ENCODE measurements around the gene TC2N. TPM values are rescaled to one million over a fixed set of nuclear protein-coding genes. Genes with fewer than 3 reads are reported as not detected.

Gene TC2N
- total RNA-seq, 2 experiments from 2014 or later = 180 to 195 TPM

DNA sequence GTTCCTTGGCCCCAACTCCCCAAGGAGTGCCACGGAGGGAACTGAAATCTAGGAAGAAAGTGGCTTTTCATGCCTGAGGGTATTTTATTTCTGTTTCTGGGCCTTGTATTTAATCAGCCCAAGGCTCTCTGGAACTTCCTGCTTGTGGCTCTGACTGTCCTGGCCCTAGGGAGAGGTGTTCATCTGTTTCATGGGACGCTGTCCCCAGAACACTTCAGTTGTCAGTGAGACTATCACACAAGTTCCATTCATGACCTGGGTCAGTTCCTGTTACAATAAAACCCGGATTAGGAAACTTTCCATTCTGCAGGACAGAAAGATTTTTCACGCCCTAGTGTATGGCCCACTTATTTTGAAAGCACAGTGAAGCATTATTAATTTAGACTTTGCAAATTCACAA is 18.5 kb upstream of the TC2N start:
- no peak for DNase-seq
- Mint-ChIP-seq H3K4me1 (peaks cover 25% of the 10 kb centered on the region), H3K27me3 (no peaks in the 10 kb centered on the region), H3K4me3 (no peak overlapping the region), H3K27ac (no peak overlapping the region), H3K36me3 (ENCODE audit: low read depth) (no peaks in the 10 kb centered on the region), H3K9me3 (no peaks in the 10 kb centered on the region)
- CTCF ChIA-PET = no interaction called here
- POLR2A ChIA-PET = no interaction called here

DNA sequence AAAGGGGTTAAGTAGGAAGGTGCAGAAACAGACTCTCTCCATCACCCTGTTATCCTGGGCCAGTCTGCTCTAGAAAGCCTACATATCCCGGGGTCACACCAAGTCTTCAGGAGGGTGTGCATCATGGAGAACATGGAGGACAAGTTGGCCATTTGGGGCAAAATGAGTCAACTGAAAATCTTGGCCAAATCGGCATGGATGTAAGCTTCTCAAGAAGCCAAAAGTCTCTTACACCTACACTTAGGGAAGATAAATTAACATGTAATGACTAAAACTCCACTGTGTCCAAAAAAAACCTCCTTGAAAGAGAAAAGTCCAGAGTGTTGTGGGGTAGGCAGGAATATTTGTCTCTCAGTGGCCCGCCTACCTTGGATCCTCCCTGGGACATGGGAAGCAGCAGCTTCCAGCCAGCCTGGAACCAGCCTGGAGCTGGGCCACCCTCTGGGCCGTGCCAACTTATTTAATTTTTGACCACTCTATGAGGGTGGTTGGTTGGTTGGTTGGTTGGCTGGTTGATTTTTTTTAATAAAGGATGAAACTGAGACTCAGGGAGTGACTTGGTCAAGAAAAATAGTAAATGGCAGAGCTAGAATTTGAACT is 17.9 kb upstream of the TC2N start:
- H3K9me3 Mint-ChIP-seq = no peaks in the 10 kb centered on the region

DNA sequence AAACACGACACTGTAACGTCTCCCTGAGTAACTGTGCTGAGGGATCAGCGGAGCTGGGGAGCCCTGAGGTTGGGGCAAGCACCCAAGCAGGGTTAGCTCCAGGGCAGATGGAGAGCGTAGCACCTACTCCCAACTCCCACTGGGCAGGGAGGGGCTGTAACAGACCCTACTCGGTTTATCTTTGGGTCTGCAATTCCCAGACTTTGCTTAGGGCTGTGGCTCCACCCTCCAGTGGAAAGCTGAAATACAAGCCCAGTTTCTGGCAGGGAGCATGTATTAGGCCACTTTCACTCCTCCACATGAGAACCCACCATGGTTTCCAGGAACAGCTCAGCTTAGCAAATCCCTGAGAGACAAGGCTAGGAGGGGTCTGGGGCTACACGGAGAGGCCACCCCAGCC is 17.3 kb upstream of the TC2N start:
- Mint-ChIP-seq H3K27ac (no peak overlapping the region), H3K4me1 (peaks cover 17% of the 10 kb centered on the region), H3K9me3 (no peaks in the 10 kb centered on the region), H3K4me3 (no peak overlapping the region), H3K36me3 (ENCODE audit: low read depth) (no peaks in the 10 kb centered on the region), H3K27me3 (no peaks in the 10 kb centered on the region)
- ChIA-PET CTCF (interaction anchor here (0.9 kb wide), 1 partner anchor 27 kb away, joined by 3 read pairs; no protein-coding TSS in a partner anchor), POLR2A (interaction anchor here (0.9 to 1.3 kb wide), 2 partner anchors 11 to 30 kb away, joined by 3 to 4 read pairs; no protein-coding TSS in a partner anchor)
- no peak for DNase-seq

More for the DNA sequence above, 17.9 kb upstream of the TC2N start:
- no peaks in the 10 kb centered on the region for H3K36me3 Mint-ChIP-seq (ENCODE audit: low read depth)
- H3K27ac Mint-ChIP-seq = no peak overlapping the region
- no peak overlapping the region for H3K4me3 Mint-ChIP-seq
- no peak for DNase-seq
- H3K27me3 Mint-ChIP-seq = no peaks in the 10 kb centered on the region
- ChIA-PET POLR2A (interaction anchor here (0.9 to 1.3 kb wide), 2 partner anchors 12 to 31 kb away, joined by 3 to 4 read pairs; no protein-coding TSS in a partner anchor), CTCF (interaction anchor here (0.9 kb wide), 1 partner anchor 26 kb away, joined by 3 read pairs; no protein-coding TSS in a partner anchor)
- H3K4me1 Mint-ChIP-seq = peaks cover 20% of the 10 kb centered on the region

DNA sequence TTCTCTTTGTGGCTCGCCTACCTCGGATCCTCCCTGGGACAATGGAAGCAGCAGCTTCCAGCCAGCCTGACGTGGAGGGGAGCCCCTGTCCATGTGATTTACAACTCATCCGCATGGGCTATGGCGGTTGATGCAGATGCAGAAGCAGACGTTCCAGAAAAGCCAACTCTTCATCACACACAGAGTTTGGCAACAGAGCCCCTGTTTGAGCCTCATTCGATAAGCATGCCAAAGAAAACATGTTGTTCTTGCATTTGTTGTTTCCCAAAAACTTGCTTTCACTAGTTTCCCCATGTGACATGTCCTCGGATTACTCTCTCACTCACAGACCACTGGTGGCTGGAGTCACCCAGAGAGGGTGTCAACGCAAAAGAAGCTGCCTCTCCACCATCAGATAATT is 16.4 kb upstream of the TC2N start:
- no peaks in the 10 kb centered on the region for H3K9me3 Mint-ChIP-seq
- DNase-seq = no peak
- H3K4me3 Mint-ChIP-seq = no peak overlapping the region
- H3K4me1 Mint-ChIP-seq = peaks cover 17% of the 10 kb centered on the region
- POLR2A ChIA-PET = interaction anchor here (1.3 to 2.3 kb wide), 2 partner anchors 10 to 17 kb away, joined by 4 to 9 read pairs; partner anchors contain the start of gene TC2N
- no peak overlapping the region for H3K27ac Mint-ChIP-seq
- no peaks in the 10 kb centered on the region for H3K27me3 Mint-ChIP-seq
- CTCF ChIA-PET = no interaction called here
- no peaks in the 10 kb centered on the region for H3K36me3 Mint-ChIP-seq (ENCODE audit: low read depth)

DNA sequence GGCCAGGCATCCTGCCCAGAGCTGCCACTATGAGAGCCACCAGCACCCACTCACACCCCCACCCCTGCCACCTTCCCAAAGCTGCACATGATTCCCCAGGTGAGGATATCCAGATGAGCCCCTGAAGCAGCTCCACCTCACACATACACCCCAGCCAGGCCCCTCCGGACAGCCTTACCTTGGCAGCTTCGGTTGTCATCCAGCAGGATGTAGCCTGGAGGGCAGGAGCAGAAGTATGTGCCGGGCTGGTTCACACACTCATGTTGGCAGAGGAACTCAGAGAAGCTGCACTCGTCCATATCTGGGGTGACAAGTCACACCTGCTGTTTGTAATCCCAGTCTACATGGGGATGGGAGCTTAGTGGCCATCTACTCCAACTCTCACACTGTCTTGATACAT is 15.4 kb upstream of the TC2N start:
- no peak for DNase-seq
- Mint-ChIP-seq H3K4me1 (peaks cover 21% of the 10 kb centered on the region), H3K9me3 (no peaks in the 10 kb centered on the region), H3K4me3 (no peak overlapping the region), H3K36me3 (ENCODE audit: low read depth) (no peaks in the 10 kb centered on the region), H3K27me3 (no peaks in the 10 kb centered on the region), H3K27ac (no peak overlapping the region)
- CTCF ChIA-PET = interaction anchor here (1.3 kb wide), 1 partner anchor 10 kb away, joined by 3 read pairs; no protein-coding TSS in a partner anchor
- POLR2A ChIA-PET = interaction anchor here (1.1 to 2.3 kb wide), 3 partner anchors 9 to 20 kb away, joined by 5 to 9 read pairs (median 7); partner anchors contain the start of gene TC2N

DNA sequence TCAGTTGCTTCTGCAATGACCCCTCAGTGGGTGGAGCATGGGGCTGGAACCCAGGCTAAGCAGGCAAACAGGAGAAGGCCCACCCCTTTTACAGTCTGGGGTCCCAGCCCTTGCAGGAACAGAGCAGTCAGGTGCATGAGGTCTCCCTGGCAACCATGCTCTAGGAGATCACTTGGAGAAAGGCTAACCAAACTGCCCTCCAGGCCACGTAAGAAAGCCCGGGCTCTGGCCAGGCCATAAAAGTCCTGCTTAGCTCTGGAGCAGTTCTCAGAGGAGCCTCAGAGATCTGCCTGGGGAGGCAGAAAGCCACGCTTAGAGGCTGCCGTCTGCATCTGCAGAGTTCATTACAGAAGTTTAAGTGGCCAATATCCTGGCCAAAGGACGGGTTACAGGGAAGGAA is 15.0 kb upstream of the TC2N start:
- H3K36me3 Mint-ChIP-seq (ENCODE audit: low read depth) = no peaks in the 10 kb centered on the region
- H3K4me3 Mint-ChIP-seq = no peak overlapping the region
- no peak overlapping the region for H3K27ac Mint-ChIP-seq
- CTCF ChIA-PET = interaction anchor here (1.3 kb wide), 1 partner anchor 10 kb away, joined by 3 read pairs; no protein-coding TSS in a partner anchor
- POLR2A ChIA-PET = interaction anchor here (1.1 to 2.3 kb wide), 3 partner anchors 9 to 20 kb away, joined by 5 to 9 read pairs (median 7); partner anchors contain the start of gene TC2N
- no peaks in the 10 kb centered on the region for H3K9me3 Mint-ChIP-seq
- no peaks in the 10 kb centered on the region for H3K27me3 Mint-ChIP-seq
- peaks cover 23% of the 10 kb centered on the region for H3K4me1 Mint-ChIP-seq
- no peak for DNase-seq

DNA sequence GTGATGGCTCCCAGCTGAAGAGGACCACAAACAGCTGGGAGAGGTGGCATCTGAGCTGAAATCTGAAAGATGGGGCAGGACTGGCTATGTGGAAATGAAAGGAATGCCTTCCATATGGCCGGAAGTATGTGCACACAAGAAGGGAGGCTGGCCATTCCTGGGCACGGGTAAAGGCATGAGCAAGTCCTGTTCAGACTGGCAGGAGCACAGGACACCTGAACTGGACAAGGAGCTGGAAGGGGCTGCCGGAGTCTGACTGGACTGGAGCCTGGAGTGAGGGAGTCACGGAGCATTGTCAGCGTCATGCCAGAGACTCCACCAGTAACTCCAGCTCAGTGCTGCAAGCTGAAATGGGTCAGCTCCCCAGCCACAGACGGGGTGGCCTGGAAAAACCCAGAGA is 11.9 kb upstream of the TC2N start:
- H3K9me3 Mint-ChIP-seq = no peaks in the 10 kb centered on the region
- no peak overlapping the region for H3K27ac Mint-ChIP-seq
- H3K4me3 Mint-ChIP-seq = no peak overlapping the region
- ChIA-PET CTCF (interaction anchor here (0.8 to 1.3 kb wide), 2 partner anchors 10 to 32 kb away, joined by 3 to 5 read pairs; no protein-coding TSS in a partner anchor), POLR2A (interaction anchor here (1.2 to 1.5 kb wide), 2 partner anchors 13 to 16 kb away, joined by 4 to 8 read pairs; partner anchors contain the start of gene TC2N)
- H3K36me3 Mint-ChIP-seq (ENCODE audit: low read depth) = no peaks in the 10 kb centered on the region
- H3K4me1 Mint-ChIP-seq = peaks cover 33% of the 10 kb centered on the region
- H3K27me3 Mint-ChIP-seq = no peaks in the 10 kb centered on the region
- DNase-seq = no peak

DNA sequence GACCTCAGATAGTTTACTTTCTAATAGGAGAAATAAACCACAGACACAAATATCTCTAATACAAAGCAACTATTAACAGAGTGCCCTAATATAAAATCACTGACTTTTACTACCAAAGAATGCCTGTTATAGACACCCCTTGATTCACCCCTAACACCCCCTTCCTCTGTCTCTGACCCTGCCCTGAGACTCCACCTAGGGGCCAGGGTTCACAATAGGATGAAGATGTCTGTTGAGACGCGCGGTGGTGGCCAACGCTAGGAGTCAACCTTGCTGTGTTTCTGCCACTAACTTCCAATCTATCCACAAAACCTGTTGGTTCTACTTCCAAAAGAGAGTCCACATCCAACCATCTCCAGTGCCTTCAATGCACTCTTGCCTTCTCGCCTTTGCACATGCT is 10.9 kb upstream of the TC2N start:
- no peaks in the 10 kb centered on the region for H3K27me3 Mint-ChIP-seq
- H3K27ac Mint-ChIP-seq = no peak overlapping the region
- H3K4me1 Mint-ChIP-seq = peaks cover 41% of the 10 kb centered on the region
- H3K36me3 Mint-ChIP-seq (ENCODE audit: low read depth) = no peaks in the 10 kb centered on the region
- POLR2A ChIA-PET = no interaction called here
- no peak overlapping the region for H3K4me3 Mint-ChIP-seq
- no peak for DNase-seq
- H3K9me3 Mint-ChIP-seq = no peaks in the 10 kb centered on the region
- CTCF ChIA-PET = no interaction called here

DNA sequence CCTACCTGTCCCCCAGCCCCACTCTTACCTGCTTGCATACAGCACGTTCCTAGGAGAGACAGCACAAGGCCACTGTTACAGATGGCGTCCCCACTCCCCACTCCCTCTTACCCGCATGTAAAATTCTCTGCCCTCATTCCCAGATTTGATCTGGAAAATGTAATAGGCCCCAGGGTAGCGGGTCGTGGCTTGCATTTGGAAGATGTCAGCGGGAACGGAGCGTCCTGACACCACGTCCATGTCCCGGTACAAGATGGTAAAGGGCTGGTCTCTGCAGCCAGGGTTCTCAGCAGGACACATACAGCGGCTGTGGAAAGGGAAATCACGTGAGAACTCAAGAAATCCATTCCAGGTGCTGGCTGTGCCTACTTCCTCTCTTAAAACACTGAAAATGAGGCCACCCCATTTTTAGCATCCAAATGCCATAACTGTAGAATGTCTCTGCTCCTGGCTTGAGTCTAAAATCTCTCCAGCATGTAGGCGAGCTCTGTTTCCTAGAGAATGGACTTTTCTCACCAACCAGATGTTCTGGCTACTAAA is 10.1 kb upstream of the TC2N start:
- Mint-ChIP-seq H3K9me3 (no peaks in the 10 kb centered on the region), H3K27ac (no peak overlapping the region)
- POLR2A ChIA-PET = interaction anchor here (3.5 kb wide), 1 partner anchor 10 kb away, joined by 14 read pairs; the partner anchor contains the start of gene TC2N

DNA sequence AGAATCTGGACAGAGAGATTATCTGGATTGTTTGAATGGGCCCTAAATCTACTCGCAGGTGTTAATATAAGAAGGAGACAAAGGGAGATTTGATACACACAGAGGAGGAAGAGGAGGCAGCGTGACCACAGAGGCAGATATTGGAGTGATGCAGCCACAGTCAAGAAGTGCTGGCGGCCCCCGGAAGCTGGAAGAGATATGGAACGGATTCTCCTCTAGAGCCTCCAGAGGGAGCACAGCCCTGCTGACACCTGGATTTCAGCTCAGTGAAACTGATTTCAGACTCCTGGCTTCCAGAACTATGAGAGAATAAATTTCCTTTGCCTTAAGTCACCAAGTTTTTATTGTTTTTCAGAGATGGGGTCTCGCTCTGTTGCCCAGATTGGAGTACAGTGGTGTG is 9.2 kb upstream of the TC2N start:
- no peaks in the 10 kb centered on the region for H3K36me3 Mint-ChIP-seq (ENCODE audit: low read depth)
- H3K9me3 Mint-ChIP-seq = no peaks in the 10 kb centered on the region
- H3K27me3 Mint-ChIP-seq = no peaks in the 10 kb centered on the region
- peaks cover 58% of the 10 kb centered on the region for H3K4me1 Mint-ChIP-seq
- H3K27ac Mint-ChIP-seq = no peak overlapping the region
- CTCF ChIA-PET = interaction anchor here (1.5 kb wide), 1 partner anchor 17 kb away, joined by 3 read pairs; no protein-coding TSS in a partner anchor
- no peak overlapping the region for H3K4me3 Mint-ChIP-seq
- POLR2A ChIA-PET = interaction anchor here (3.5 kb wide), 1 partner anchor 9 kb away, joined by 14 read pairs; the partner anchor contains the start of gene TC2N
- no peak for DNase-seq

More for the DNA sequence above, 10.1 kb upstream of the TC2N start:
- no peak for DNase-seq
- CTCF ChIA-PET = interaction anchor here (1.5 kb wide), 1 partner anchor 18 kb away, joined by 3 read pairs; no protein-coding TSS in a partner anchor
- peaks cover 49% of the 10 kb centered on the region for H3K4me1 Mint-ChIP-seq
- H3K27me3 Mint-ChIP-seq = no peaks in the 10 kb centered on the region
- H3K4me3 Mint-ChIP-seq = no peak overlapping the region
- H3K36me3 Mint-ChIP-seq (ENCODE audit: low read depth) = no peaks in the 10 kb centered on the region

DNA sequence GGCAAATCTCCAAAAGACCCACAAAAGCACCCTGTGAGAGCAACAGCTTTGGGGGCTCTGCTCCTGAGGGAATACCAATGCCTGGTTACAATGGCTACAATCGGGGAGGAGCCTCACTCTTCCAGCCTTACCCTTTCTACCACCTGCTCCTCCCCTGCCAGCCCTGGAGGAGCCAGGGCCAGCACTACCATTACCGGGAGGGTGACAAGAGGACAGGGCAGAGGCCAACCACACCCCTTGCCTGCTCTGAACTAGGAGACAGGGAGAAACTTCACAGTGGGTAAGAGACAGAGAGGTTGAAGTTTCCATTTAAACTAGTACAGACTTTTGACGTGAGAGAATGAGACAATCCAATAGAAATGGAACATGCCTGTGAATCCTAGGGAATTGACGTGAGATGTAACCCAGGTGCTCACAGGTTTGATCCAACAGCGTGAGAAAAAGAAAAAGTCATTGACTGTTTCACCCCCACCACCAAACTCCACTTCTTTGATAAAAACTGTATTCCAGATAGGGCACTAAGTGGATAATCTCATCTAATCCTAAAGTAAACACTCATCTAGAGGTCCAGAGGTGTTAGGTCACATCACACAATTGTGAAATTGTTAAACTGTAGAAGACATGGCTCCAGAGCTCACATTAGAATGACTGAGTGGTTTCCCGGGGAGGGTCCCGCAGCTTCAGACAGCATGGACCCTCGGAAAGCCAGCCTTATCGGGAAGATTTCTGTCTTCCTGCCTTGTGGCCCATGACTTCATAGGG is 8.4 kb upstream of the TC2N start:
- peaks cover 58% of the 10 kb centered on the region for H3K4me1 Mint-ChIP-seq

DNA sequence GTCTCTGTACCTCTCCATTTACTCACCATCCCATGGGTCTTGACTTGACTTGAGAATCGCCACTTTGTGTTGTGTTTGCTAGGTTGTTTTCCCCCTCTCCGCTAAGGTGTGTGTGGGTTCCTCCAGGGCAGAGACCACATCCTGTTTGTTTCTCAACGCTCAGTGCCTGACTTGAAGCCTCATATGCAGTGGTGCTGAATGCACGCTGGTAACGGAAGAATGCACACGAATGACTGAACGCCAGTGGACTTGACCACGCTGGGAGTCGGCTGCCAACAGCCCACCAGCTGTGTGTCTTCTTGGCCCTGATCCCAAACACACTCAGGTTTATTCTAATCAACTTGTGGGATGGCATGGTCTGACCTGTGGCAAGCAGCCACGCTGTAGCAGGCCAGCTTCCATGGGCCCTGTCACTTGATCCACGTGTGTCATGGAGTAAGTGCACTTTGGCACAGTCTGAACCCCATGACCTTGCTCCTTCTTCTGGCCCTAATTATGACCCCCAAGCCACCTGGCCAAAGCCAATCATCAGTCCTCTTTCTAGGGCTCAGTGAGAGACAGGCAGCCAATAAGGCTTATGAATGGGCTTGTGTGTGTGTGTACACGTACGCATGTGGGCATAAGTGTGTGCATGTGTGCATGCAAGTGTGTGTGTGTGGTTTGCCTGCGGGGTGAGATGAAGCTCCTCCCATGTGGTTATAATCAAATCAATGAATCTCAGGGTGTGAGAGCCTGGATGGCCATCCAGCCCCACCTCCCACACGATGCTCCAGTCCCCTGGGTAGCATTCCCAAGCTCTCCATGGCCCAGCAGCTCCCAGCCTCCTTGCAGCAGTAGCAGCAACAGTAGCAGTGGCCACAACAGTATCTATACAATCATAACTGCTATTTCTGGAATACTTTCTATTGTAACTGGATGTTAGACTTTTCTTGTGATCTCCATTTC is 6.4 kb upstream of the TC2N start:
- peaks cover 2% of the 10 kb centered on the region for H3K36me3 Mint-ChIP-seq (ENCODE audit: low read depth)
- H3K27ac Mint-ChIP-seq = peak overlapping the region; percentile 95
- no peaks in the 10 kb centered on the region for H3K27me3 Mint-ChIP-seq
- DNase-seq = peak; percentile 90
- ChIA-PET CTCF (interaction anchor here (1.5 to 3.0 kb wide), 5 partner anchors 10 to 233 kb away, joined by 4 to 10 read pairs (median 8); partner anchors contain the start of gene ATXN3), POLR2A (interaction anchor here (0.7 to 4.7 kb wide), 17 partner anchors 7 to 630 kb away, joined by 3 to 44 read pairs (median 5); partner anchors contain the start of genes PPP4R3A and TC2N)
- no peaks in the 10 kb centered on the region for H3K9me3 Mint-ChIP-seq
- peaks cover 76% of the 10 kb centered on the region for H3K4me1 Mint-ChIP-seq
- peak overlapping the region; percentile 68 for H3K4me3 Mint-ChIP-seq

More for the DNA sequence above, 8.4 kb upstream of the TC2N start:
- Mint-ChIP-seq H3K4me3 (no peak overlapping the region), H3K27me3 (no peaks in the 10 kb centered on the region), H3K9me3 (no peaks in the 10 kb centered on the region), H3K27ac (no peak overlapping the region), H3K36me3 (ENCODE audit: low read depth) (no peaks in the 10 kb centered on the region)
- POLR2A ChIA-PET = interaction anchor here (3.5 to 4.7 kb wide), 2 partner anchors 9 to 13 kb away, joined by 14 to 44 read pairs; partner anchors contain the start of gene TC2N
- CTCF ChIA-PET = interaction anchor here (0.5 kb wide), 1 partner anchor 29 kb away, joined by 3 read pairs; no protein-coding TSS in a partner anchor
- DNase-seq = no peak

Measured in activated CD4-positive, alpha-beta memory T cell treated with anti-CD3 and anti-CD28 coated beads, Interleukin-2, amount 10 ng/mL, durations not matched to agents 7 days and 5 days (primary cell).